ENCODE results near the gene SEMA7A. TPM values are rescaled to one million over a fixed set of nuclear protein-coding genes. Genes with fewer than 3 reads are reported as not detected.
"Not testable (repeated sequence)": the region's sequence is repeated elsewhere in the genome, so short reads cannot be mapped to it uniquely, and the experiment has no call there.

The SEMA7A gene
- 1 to 10 TPM; 1.6 to 3.7 (median 3.0) TPM for total RNA-seq
- long read RNA-seq, donor 1, partial matches to known transcripts, result 0 of 1 reads
- long read RNA-seq, donor 1, other reads (novel, unspliced or antisense), result 0 of 1 reads
- long read RNA-seq, donor 2, result 0 reads

DNA sequence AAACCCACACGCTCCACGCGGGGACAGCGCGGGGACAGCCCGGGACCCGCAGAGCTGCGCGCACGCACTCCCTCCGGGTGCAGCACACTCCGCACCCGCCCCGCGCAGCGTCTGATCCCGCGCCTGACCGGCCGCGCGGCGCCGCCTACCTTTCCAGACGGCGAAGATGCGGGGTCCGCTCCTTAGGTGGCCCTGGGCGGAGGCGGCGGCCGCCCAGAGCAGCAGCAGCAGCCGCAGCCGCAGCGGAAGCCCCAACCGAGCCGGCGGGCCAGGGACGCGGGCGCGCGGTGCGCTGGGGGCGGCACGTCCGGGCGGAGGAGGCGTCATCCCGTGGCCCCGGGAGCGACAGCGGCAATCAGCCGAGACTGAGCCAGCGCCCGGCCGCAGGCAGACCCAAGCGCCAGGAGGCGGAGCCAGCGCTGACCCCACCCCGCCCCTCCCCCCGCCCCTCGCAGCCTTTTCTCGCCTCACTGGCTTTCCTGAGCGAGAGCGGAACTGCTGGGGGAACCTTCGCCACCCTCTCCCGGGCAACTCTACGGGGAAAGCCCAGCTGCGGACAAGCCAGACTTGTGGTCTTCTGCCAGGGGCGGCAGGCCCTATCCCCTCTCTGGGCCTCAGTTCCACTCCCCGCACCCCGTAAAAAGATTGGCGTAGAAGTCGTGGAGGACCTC, at the start of gene SEMA7A:
SEMA7A (minus strand) TSS at position 367 of the 671 bp plus-strand sequence; CDS start at position 327, 40 bp downstream.
- Histone ChIP-seq H3K4me1 (ENCODE audit: low read depth) (peaks cover 8% of the 10 kb centered on the region), H3K4me3 (peak within 1 kb of the TSS; percentile 28), H3K36me3 (ENCODE audit: low read depth) (no peaks in the 10 kb centered on the region), H3K9me3 (no peaks in the 10 kb centered on the region)
- intact Hi-C loops (cut with DNase I, micrococcal nuclease), result no loop called here
- ATAC-seq (peak; percentile 91), DNase-seq (peak; percentile 75 to 91 (median 85))
- TF ChIP-seq CTCF (IDR thresholded peaks at IDR 0.05), result no peak

- Histone ChIP-seq H3K9me3 (no peaks in the 10 kb centered on the region), H3K4me3 (no peak overlapping the region), H3K36me3 (ENCODE audit: low read depth) (no peaks in the 10 kb centered on the region), H3K4me1 (ENCODE audit: low read depth) (no peaks in the 10 kb centered on the region)
- no peak for ATAC-seq
- TF ChIP-seq CTCF (IDR thresholded peaks at IDR 0.05), result no peak
- intact Hi-C loops (cut with DNase I, micrococcal nuclease), result no loop called here
- no peak for DNase-seq
Observed at GRCh38 chr15:74482661-74483060, 48.9 kb upstream of the SEMA7A start.

- H3K9me3 ChIP-seq; H3K4me1 ChIP-seq (ENCODE audit: low read depth); intact Hi-C loops (cut with DNase I, micrococcal nuclease); ATAC-seq; DNase-seq; H3K4me3 ChIP-seq; H3K36me3 ChIP-seq (ENCODE audit: low read depth): not testable (repeated sequence)
Observed at GRCh38 chr15:74480364-74480763, 46.6 kb upstream of the SEMA7A start.

DNA sequence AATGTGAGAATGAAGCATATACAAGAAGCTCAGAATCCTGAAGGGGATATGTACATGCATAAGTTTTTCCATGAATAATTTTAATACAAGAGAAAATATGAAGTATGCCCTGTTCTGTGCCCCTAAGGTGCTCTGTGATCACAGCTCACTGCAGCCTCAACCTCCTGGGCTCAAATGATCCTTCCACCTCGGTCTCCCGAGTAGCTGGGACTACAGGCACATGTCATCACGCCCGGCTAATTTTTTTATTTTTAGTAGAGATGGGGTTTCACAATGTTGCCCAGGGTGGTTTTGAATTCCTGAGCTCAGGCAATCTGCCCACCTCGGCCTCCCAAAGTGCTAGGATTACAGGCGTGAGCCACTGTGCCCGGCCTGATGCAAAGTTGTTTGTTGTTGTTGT, 37.9 kb upstream of the SEMA7A start:
- H3K9me3 ChIP-seq, ATAC-seq: not testable (repeated sequence)

GRCh38 chr15:74470631-74471395, 37.1 kb upstream of the SEMA7A start:
- Histone ChIP-seq H3K9me3 (no peaks in the 10 kb centered on the region), H3K4me1 (ENCODE audit: low read depth) (no peaks in the 10 kb centered on the region), H3K36me3 (ENCODE audit: low read depth) (no peaks in the 10 kb centered on the region), H3K4me3 (no peak overlapping the region)
- no peak for TF ChIP-seq CTCF (IDR thresholded peaks at IDR 0.05)
- DNase-seq (no peak), ATAC-seq (no peak)
- intact Hi-C loops (cut with DNase I, micrococcal nuclease), result no loop called here

More for the DNA sequence above, 37.9 kb upstream of the SEMA7A start:
- H3K36me3 ChIP-seq (ENCODE audit: low read depth); H3K4me1 ChIP-seq (ENCODE audit: low read depth); DNase-seq; intact Hi-C loops (cut with DNase I, micrococcal nuclease); H3K4me3 ChIP-seq: not testable (repeated sequence)

GRCh38 chr15:74468341-74469032, 34.7 kb upstream of the SEMA7A start:
- DNase-seq (no peak), ATAC-seq (no peak)
- no peaks in the 10 kb centered on the region for H3K36me3 ChIP-seq (ENCODE audit: low read depth)
- no peaks in the 10 kb centered on the region for H3K4me1 ChIP-seq (ENCODE audit: low read depth)
- no peaks in the 10 kb centered on the region for H3K9me3 ChIP-seq
- H3K4me3 ChIP-seq, result no peak overlapping the region
- intact Hi-C loops (cut with DNase I, micrococcal nuclease), result no loop called here
- no peak for TF ChIP-seq CTCF (IDR thresholded peaks at IDR 0.05)
